Transverse colon (tissue), 4 donors: ENCODE results near the gene EBF3.

Source experiments
- EP300 ChIP-seq: sonication (generic); formaldehyde crosslinking; IDR thresholded peaks from one replicate; pipeline ENCODE4 v1.6.1; 2017; ENCODE audit warnings: antibody characterized with exemption, low read depth
- POLR2AphosphoS5 ChIP-seq, 3 donors: sonication (generic); formaldehyde crosslinking; IDR thresholded peaks; one replicate each; pipeline ENCODE4 v1.6.1; 2016; ENCODE audit warnings: antibody characterized with exemption in 3 of 3
- TF ChIP-seq, protein P1 (sequence below), 5 experiments: fragments of 200-600 bp in 3 of 5; fragments of 450-650 bp in 2 of 5; sonication (generic) in 3 of 5; IDR thresholded peaks; 1 replicate in 2 of 5; 2 replicates in 3 of 5; pipeline ENCODE4 v1.5.1; 2016 to 2017; ENCODE audit warnings: antibody characterized with exemption in 5 of 5, inconsistent platforms in 3 of 5, mild to moderate bottlenecking in 2 of 5, moderate library complexity in 1 of 5

DNA sequence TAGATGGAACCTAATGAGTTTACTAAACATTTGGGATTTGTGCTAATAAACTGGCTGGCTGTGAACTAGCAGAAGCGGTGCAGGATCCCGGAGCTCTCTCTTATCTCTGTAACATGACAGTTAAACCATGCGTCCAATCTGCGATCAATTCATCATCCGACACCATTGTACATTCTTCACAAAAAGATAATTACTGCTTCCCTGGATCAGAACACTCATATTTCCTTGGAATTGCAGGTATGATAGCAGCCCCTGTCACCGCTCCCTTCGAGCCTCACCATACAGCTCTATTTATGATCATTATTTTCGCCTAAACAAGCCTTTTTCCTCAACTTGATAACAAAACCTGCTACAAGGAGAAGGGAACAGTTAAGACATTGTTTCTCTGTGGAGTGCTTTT, 18.5 kb downstream of the EBF3 start:
- TF ChIP-seq, protein P1, sequence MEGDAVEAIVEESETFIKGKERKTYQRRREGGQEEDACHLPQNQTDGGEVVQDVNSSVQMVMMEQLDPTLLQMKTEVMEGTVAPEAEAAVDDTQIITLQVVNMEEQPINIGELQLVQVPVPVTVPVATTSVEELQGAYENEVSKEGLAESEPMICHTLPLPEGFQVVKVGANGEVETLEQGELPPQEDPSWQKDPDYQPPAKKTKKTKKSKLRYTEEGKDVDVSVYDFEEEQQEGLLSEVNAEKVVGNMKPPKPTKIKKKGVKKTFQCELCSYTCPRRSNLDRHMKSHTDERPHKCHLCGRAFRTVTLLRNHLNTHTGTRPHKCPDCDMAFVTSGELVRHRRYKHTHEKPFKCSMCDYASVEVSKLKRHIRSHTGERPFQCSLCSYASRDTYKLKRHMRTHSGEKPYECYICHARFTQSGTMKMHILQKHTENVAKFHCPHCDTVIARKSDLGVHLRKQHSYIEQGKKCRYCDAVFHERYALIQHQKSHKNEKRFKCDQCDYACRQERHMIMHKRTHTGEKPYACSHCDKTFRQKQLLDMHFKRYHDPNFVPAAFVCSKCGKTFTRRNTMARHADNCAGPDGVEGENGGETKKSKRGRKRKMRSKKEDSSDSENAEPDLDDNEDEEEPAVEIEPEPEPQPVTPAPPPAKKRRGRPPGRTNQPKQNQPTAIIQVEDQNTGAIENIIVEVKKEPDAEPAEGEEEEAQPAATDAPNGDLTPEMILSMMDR (IDR thresholded peaks at IDR 0.05) = no peak
- TF ChIP-seq EP300 = no peak
- TF ChIP-seq POLR2AphosphoS5 (IDR thresholded peaks at IDR 0.05) = no peak
